CD4-positive, alpha-beta T cell treated with Interleukin-6 at 100 ng/mL for 8 hours (primary cell): Measurements from ENCODE around the gene GSG1L.

Experiments used
- DNase-seq: peaks from one replicate; pipeline ENCODE4 v3.0.0-alpha.2; 2020; ENCODE audit warnings: mixed read lengths, low spot score

Gene GSG1L

GRCh38 chr16:28014851-28015250, 48.7 kb downstream of the GSG1L start:
- no peak for DNase-seq

- no peak for DNase-seq
These were observed 49.6 kb downstream of the GSG1L start for GRCh38 chr16:28013878-28014277.

- no peak for DNase-seq
These were observed 50.1 kb downstream of the GSG1L start for GRCh38 chr16:28013392-28013791.

- DNase-seq, result no peak
These were observed 51.5 kb downstream of the GSG1L start for GRCh38 chr16:28011971-28012445.

GRCh38 chr16:28011223-28011622, 52.3 kb downstream of the GSG1L start:
- no peak for DNase-seq

GRCh38 chr16:28010671-28011070, 52.8 kb downstream of the GSG1L start:
- no peak for DNase-seq

GRCh38 chr16:28009586-28010373, 53.7 kb downstream of the GSG1L start:
- no peak for DNase-seq

GRCh38 chr16:28003923-28004322, 59.6 kb downstream of the GSG1L start:
- no peak for DNase-seq

- DNase-seq, result no peak
These were observed 60.3 kb downstream of the GSG1L start for GRCh38 chr16:28003021-28003865.

- no peak for DNase-seq
These were observed 61.9 kb downstream of the GSG1L start for GRCh38 chr16:28001642-28002041.

GRCh38 chr16:28001184-28001583, 62.3 kb downstream of the GSG1L start:
- DNase-seq, result no peak

GRCh38 chr16:28000314-28001169, 63.0 kb downstream of the GSG1L start:
- DNase-seq, result no peak

GRCh38 chr16:27999687-28000086, 63.8 kb downstream of the GSG1L start:
- DNase-seq, result no peak

GRCh38 chr16:27995378-27995777, 68.1 kb downstream of the GSG1L start:
- DNase-seq, result no peak

- no peak for DNase-seq
These were observed 68.8 kb downstream of the GSG1L start for GRCh38 chr16:27994686-27995085.

GRCh38 chr16:27993587-27993986, 69.9 kb downstream of the GSG1L start:
- DNase-seq, result no peak

GRCh38 chr16:27991876-27992275, 71.6 kb downstream of the GSG1L start:
- no peak for DNase-seq

- DNase-seq, result no peak
These were observed 77.5 kb downstream of the GSG1L start for GRCh38 chr16:27985981-27986380.

GRCh38 chr16:27984121-27984520, 79.4 kb downstream of the GSG1L start:
- DNase-seq, result no peak

- no peak for DNase-seq
These were observed 80.3 kb downstream of the GSG1L start for GRCh38 chr16:27983244-27983643.

- DNase-seq, result no peak
These were observed 81.3 kb downstream of the GSG1L start for GRCh38 chr16:27982184-27982583.
